Caco-2 (cell line): Measurements from ENCODE around the gene PPM1H. TPM values are rescaled to one million over a fixed set of nuclear protein-coding genes. Genes with fewer than 3 reads are reported as not detected.

Experiments used
- BruUV-seq: library from RNA; stranded (reverse); fragments of 400-500 nt; replicated peaks from 2 replicates; lab custom pipeline; 2021; lab: Mats Ljungman, UMichigan
- CTCF ChIA-PET: fragments of 300-600 bp; sonication (Branson Sonifier 250); formaldehyde crosslinking; loops from one replicate; lab custom pipeline; 2022; ENCODE audit warnings: antibody characterized with exemption; lab: Charles Lee
- POLR2A ChIA-PET: fragments of 300-600 bp; sonication (Branson Sonifier 250); formaldehyde crosslinking; loops from one replicate; lab custom pipeline; 2022; ENCODE audit warnings: antibody characterized with exemption; lab: Charles Lee
- DNase-seq, 2 experiments: peaks; one replicate each; pipeline versions ENCODE4 v3.0.0 to v3.0.0-alpha.2; 2020 to 2022
- H3K27me3 ChIP-seq: replicated peaks from 2 replicates; pipeline ENCODE4 v1.6.0; 2011; ENCODE audit warnings: low read length; ENCODE audit not compliant: control insufficient read depth, insufficient read depth
- H3K36me3 ChIP-seq: 2 replicates; pipeline ENCODE4 v1.5.1; 2011; ENCODE audit warnings: low read length; ENCODE audit not compliant: control insufficient read depth, insufficient read depth
- H3K4me1 ChIP-seq: fragments of 250-450 bp; sonication (Bioruptor Pico); 2 replicates; pipeline ENCODE4 v1.5.1; 2020; ENCODE audit warnings: mild to moderate bottlenecking
- H3K4me3 ChIP-seq: 2 replicates; pipeline ENCODE4 v1.5.1; 2011; ENCODE audit warnings: low read depth, mild to moderate bottlenecking, control low read depth, low read length
- H3K9me3 ChIP-seq: fragments of 250-450 bp; sonication (Bioruptor Pico); 2 replicates; pipeline ENCODE4 v1.5.1; 2020; ENCODE audit warnings: mild to moderate bottlenecking, moderate library complexity
- H3K27ac Mint-ChIP-seq: one replicate; pipeline ENCODE4 v1.8.0; 2022; ENCODE audit warnings: mixed read lengths; ENCODE audit not compliant: unreplicated experiment
- H3K27me3 Mint-ChIP-seq: one replicate; pipeline ENCODE4 v1.8.0; 2022; ENCODE audit warnings: mixed read lengths; ENCODE audit not compliant: insufficient read depth, unreplicated experiment
- H3K36me3 Mint-ChIP-seq: one replicate; pipeline ENCODE4 v1.8.0; 2022; ENCODE audit warnings: mild to moderate bottlenecking, mixed read lengths; ENCODE audit not compliant: insufficient read depth, unreplicated experiment
- H3K4me1 Mint-ChIP-seq: one replicate; pipeline ENCODE4 v1.8.0; 2022; ENCODE audit warnings: low read depth, mixed read lengths; ENCODE audit not compliant: unreplicated experiment
- H3K4me3 Mint-ChIP-seq: one replicate; pipeline ENCODE4 v1.8.0; 2022; ENCODE audit warnings: mild to moderate bottlenecking, moderate library complexity, mixed read lengths; ENCODE audit not compliant: unreplicated experiment
- H3K9me3 Mint-ChIP-seq: one replicate; pipeline ENCODE4 v1.8.0; 2022; ENCODE audit warnings: mixed read lengths; ENCODE audit not compliant: unreplicated experiment
- intact Hi-C: fragments of 100-400 bp; cut with micrococcal nuclease; formaldehyde crosslinking; loops from one replicate; pipeline ENCODE4 v1.10.0; 2022; ENCODE audit not compliant: unreplicated experiment
- total RNA-seq: library from RNA; stranded (reverse); gene quantifications from 2 replicates; pipeline ENCODE4 v1.2.3, GENCODE V29; 2022
- TF ChIP-seq, protein P1 (sequence below), 2 experiments: fragments of 200-600 bp in 1 of 2; IDR thresholded peaks; 1 replicate in 1 of 2; 2 replicates in 1 of 2; pipeline versions ENCODE4 v1.5.1 to v1.8.0; 2011 to 2022; ENCODE audit warnings: antibody characterized with exemption in 1 of 2, control low read depth in 1 of 2, inconsistent platforms in 1 of 2, low read depth in 1 of 2, low read length in 1 of 2, mild to moderate bottlenecking in 1 of 2, moderate library complexity in 1 of 2; ENCODE audit not compliant: insufficient read depth in 1 of 2, severe bottlenecking in 1 of 2, unreplicated experiment in 1 of 2

PPM1H gene
- total RNA-seq, 1 experiment from 2014 or later = 151 TPM

DNA sequence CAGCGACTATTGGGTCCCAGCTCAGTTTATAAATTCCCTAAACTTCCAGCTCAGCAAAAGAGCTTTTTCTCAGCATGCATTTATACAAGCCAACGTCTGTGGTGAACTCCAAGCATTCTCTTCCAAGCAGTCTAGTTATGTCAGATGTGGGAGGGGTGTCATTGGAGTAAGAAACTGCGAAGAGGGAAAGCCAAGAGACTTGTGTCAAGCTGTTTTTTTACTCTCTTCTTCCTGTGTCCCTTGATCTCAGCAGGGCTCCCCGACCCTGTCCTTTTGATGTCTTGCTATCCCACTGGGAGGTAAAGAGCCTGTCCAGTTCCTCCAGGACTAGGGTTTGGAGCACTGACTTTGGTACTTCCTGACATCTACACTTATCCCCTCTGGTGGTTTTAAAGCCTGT, 69.0 kb downstream of the PPM1H start:
- no peak overlapping the region for H3K4me3 ChIP-seq
- H3K36me3 ChIP-seq = no peaks in the 10 kb centered on the region; the same call in 1 of the 2 replicates
- Mint-ChIP-seq H3K27ac (peak overlapping the region; percentile 89), H3K27me3 (no peaks in the 10 kb centered on the region), H3K9me3 (no peaks in the 10 kb centered on the region), H3K4me1 (peaks cover 53% of the 10 kb centered on the region), H3K36me3 (peaks cover 80% of the 10 kb centered on the region), H3K4me3 (peak overlapping the region; percentile 56)
- DNase-seq = no peak
- intact Hi-C loops = loop anchor here (1.0 to 2.0 kb wide), 6 partner anchors 11 to 186 kb away; partner anchors contain the start of gene PPM1H
- no peaks in the 10 kb centered on the region for H3K27me3 ChIP-seq
- TF ChIP-seq, protein P1, sequence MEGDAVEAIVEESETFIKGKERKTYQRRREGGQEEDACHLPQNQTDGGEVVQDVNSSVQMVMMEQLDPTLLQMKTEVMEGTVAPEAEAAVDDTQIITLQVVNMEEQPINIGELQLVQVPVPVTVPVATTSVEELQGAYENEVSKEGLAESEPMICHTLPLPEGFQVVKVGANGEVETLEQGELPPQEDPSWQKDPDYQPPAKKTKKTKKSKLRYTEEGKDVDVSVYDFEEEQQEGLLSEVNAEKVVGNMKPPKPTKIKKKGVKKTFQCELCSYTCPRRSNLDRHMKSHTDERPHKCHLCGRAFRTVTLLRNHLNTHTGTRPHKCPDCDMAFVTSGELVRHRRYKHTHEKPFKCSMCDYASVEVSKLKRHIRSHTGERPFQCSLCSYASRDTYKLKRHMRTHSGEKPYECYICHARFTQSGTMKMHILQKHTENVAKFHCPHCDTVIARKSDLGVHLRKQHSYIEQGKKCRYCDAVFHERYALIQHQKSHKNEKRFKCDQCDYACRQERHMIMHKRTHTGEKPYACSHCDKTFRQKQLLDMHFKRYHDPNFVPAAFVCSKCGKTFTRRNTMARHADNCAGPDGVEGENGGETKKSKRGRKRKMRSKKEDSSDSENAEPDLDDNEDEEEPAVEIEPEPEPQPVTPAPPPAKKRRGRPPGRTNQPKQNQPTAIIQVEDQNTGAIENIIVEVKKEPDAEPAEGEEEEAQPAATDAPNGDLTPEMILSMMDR (IDR thresholded peaks at IDR 0.05; ENCODE audit: insufficient read depth in 1 of 2, low read depth in 1 of 2, low read length in 1 of 2, severe bottlenecking in 1 of 2, unreplicated experiment in 1 of 2) = no peak
- ChIA-PET POLR2A (interaction anchor here (0.6 to 1.3 kb wide), 3 partner anchors 17 to 68 kb away, joined by 3 to 5 read pairs (median 5); no protein-coding TSS in a partner anchor), CTCF (no interaction called here)
- no peaks in the 10 kb centered on the region for H3K9me3 ChIP-seq
- H3K4me1 ChIP-seq = peaks cover 93% of the 10 kb centered on the region
- TSS peak; percentile 91 for BruUV-seq

GRCh38 chr12:62865065-62865464, 69.9 kb downstream of the PPM1H start:
- no peak for DNase-seq
- H3K36me3 Mint-ChIP-seq = peaks cover 80% of the 10 kb centered on the region
- Histone ChIP-seq H3K4me1 (peaks cover 93% of the 10 kb centered on the region), H3K36me3 (no peaks in the 10 kb centered on the region; the same call in 1 of the 2 replicates), H3K9me3 (no peaks in the 10 kb centered on the region), H3K27me3 (no peaks in the 10 kb centered on the region), H3K4me3 (no peak overlapping the region)
- H3K4me1 Mint-ChIP-seq = peaks cover 56% of the 10 kb centered on the region
- POLR2A ChIA-PET = no interaction called here
- H3K27me3 Mint-ChIP-seq = no peaks in the 10 kb centered on the region
- peak overlapping the region; percentile 26 for H3K4me3 Mint-ChIP-seq
- no peaks in the 10 kb centered on the region for H3K9me3 Mint-ChIP-seq
- TF ChIP-seq, protein P1 (IDR thresholded peaks at IDR 0.05; ENCODE audit: insufficient read depth in 1 of 2, low read depth in 1 of 2, low read length in 1 of 2, severe bottlenecking in 1 of 2, unreplicated experiment in 1 of 2) = no peak
- peak overlapping the region; percentile 89 for H3K27ac Mint-ChIP-seq
- intact Hi-C loops = no loop called here
- no TSS peak for BruUV-seq
- CTCF ChIA-PET = no interaction called here

DNA sequence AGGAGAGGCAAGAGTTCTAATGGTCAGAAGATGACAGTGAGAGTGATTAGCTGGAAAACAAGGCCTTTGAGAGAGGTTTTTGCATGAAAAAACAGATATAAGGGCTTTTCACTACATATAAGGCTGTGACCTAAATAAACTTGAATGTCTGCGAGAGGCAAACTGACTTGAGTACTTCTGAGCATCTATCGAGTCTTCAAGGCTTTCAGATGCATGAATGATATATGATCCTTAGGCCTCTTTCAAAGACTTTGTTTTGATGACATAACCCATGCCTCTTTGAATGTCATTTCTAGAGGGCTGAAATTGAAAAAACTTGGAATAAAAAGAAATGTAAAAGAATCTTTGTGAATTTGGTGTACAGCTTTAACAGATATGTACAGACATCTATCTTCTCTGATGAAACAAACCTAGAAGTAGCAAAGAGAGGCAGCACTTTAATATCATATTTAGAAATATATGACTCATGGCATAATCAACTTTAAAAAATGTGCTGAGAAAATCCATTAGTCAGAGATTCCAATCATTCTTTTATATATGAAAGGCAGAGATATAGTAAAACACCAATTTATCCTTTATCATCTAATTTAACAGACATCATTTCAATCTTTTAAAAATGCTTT, 72.6 kb downstream of the PPM1H start:
- BruUV-seq = no TSS peak
- H3K27me3 ChIP-seq = no peaks in the 10 kb centered on the region
- DNase-seq = no peak
- TF ChIP-seq, protein P1 (IDR thresholded peaks at IDR 0.05; ENCODE audit: insufficient read depth in 1 of 2, low read depth in 1 of 2, low read length in 1 of 2, severe bottlenecking in 1 of 2, unreplicated experiment in 1 of 2) = no peak
- intact Hi-C loops = no loop called here
- H3K9me3 ChIP-seq = no peaks in the 10 kb centered on the region
- H3K4me3 ChIP-seq = no peak overlapping the region
- no peak overlapping the region for H3K4me3 Mint-ChIP-seq
- H3K27me3 Mint-ChIP-seq = no peaks in the 10 kb centered on the region
- CTCF ChIA-PET = no interaction called here
- H3K36me3 ChIP-seq = no peaks in the 10 kb centered on the region; the same call in 1 of the 2 replicates
- peaks cover 87% of the 10 kb centered on the region for H3K36me3 Mint-ChIP-seq
- H3K9me3 Mint-ChIP-seq = no peaks in the 10 kb centered on the region
- peaks cover 52% of the 10 kb centered on the region for H3K4me1 Mint-ChIP-seq
- H3K27ac Mint-ChIP-seq = peak overlapping the region; percentile 36
- POLR2A ChIA-PET = no interaction called here
- peaks cover 68% of the 10 kb centered on the region for H3K4me1 ChIP-seq
